GM12891 (cell line): ENCODE results near the gene SPDYE4.

Experiments used
- POLR2A ChIP-seq: IDR thresholded peaks from 2 replicates; pipeline ENCODE4 v1.6.1; 2011; ENCODE audit warnings: low read depth, low read length, control low read depth
- POLR2AphosphoS5 ChIP-seq: IDR thresholded peaks from 2 replicates; pipeline ENCODE4 v1.6.1; 2011; ENCODE audit warnings: low read depth, low read length, control low read depth

- no peak for TF ChIP-seq POLR2A
- no peak for TF ChIP-seq POLR2AphosphoS5
These were observed 2.6 kb downstream of the SPDYE4 start for GRCh38 chr17:8755590-8756255.
